Measurements from ENCODE around the gene SBF1.

SBF1 gene

GRCh38 chr22:50456466-50457234, 18.2 kb downstream of the SBF1 start:
- Histone ChIP-seq H4K20me1 (ENCODE audit: insufficient read depth, low read length) (no peaks in the 10 kb centered on the region), H3K4me2 (ENCODE audit: low read length) (no peak overlapping the region), H3K4me3 (ENCODE audit: low read depth, low read length, poor library complexity, severe bottlenecking) (no peak overlapping the region), H3K9me2 (ENCODE audit: low read depth, low read length) (no peaks in the 10 kb centered on the region), H3K9me3 (ENCODE audit: low read length) (no peaks in the 10 kb centered on the region), H2AFZ (ENCODE audit: low read length) (no peak overlapping the region), H3K27me3 (ENCODE audit: insufficient read depth, low read length) (no peaks in the 10 kb centered on the region), H3K36me3 (ENCODE audit: insufficient read depth, low read length) (peaks cover 93% of the 10 kb centered on the region), H3K79me2 (ENCODE audit: insufficient read depth, low read length) (no peaks in the 10 kb centered on the region), H3K4me1 (ENCODE audit: insufficient read depth, low read length, severe bottlenecking) (peaks cover 7% of the 10 kb centered on the region), H3K9ac (ENCODE audit: low read length) (no peak overlapping the region), H3K27ac (ENCODE audit: low read depth, low read length, poor library complexity, severe bottlenecking) (no peak overlapping the region), H3F3A (ENCODE audit: insufficient read depth, low read length) (no peaks in the 10 kb centered on the region)
- no peak; the same call in 1 of the 2 replicates for TF ChIP-seq CTCF (IDR thresholded peaks at IDR 0.05; ENCODE audit: low read length)
- TF ChIP-seq EZH2 (IDR thresholded peaks at IDR 0.05; ENCODE audit: borderline replicate concordance, low read length): no peak

GRCh38 chr22:50456026-50456425, 18.8 kb downstream of the SBF1 start:
- Histone ChIP-seq H3K9ac (ENCODE audit: low read length) (no peak overlapping the region), H3K9me2 (ENCODE audit: low read depth, low read length) (no peaks in the 10 kb centered on the region), H3K27me3 (ENCODE audit: insufficient read depth, low read length) (no peaks in the 10 kb centered on the region), H3K4me1 (ENCODE audit: insufficient read depth, low read length, severe bottlenecking) (peaks cover 7% of the 10 kb centered on the region), H3K4me3 (ENCODE audit: low read depth, low read length, poor library complexity, severe bottlenecking) (no peak overlapping the region), H3F3A (ENCODE audit: insufficient read depth, low read length) (no peaks in the 10 kb centered on the region), H3K27ac (ENCODE audit: low read depth, low read length, poor library complexity, severe bottlenecking) (no peak overlapping the region), H3K9me3 (ENCODE audit: low read length) (no peaks in the 10 kb centered on the region), H3K79me2 (ENCODE audit: insufficient read depth, low read length) (no peaks in the 10 kb centered on the region), H3K36me3 (ENCODE audit: insufficient read depth, low read length) (peaks cover 95% of the 10 kb centered on the region), H2AFZ (ENCODE audit: low read length) (no peak overlapping the region), H3K4me2 (ENCODE audit: low read length) (no peak overlapping the region), H4K20me1 (ENCODE audit: insufficient read depth, low read length) (no peaks in the 10 kb centered on the region)
- no peak for TF ChIP-seq CTCF (IDR thresholded peaks at IDR 0.05; ENCODE audit: low read length)
- TF ChIP-seq EZH2 (IDR thresholded peaks at IDR 0.05; ENCODE audit: borderline replicate concordance, low read length): no peak

DNA sequence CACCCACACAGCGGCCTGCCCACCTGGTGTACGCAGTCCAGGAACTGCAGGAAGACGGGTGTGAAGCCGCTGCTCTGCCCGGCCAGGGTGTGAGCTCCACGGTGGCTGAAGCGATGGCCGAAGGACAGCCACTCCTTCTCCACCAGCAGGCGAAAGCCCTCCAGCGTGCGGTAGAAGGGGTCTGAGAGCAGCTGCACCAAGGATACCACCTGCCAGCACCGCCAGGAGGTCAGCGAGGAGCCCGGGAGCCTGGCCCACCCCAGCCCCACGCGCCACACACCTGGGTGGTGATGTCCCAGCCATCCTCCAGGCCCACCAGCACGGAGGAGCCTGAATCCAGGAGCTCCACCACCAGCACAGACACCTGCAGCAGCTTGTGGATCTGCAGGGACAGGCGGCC, 19.6 kb downstream of the SBF1 start:
- Histone ChIP-seq H3K4me2 (ENCODE audit: low read length) (no peak overlapping the region), H2AFZ (ENCODE audit: low read length) (no peak overlapping the region), H3F3A (ENCODE audit: insufficient read depth, low read length) (0 out of 2 replicates have a peak, but pooled peaks cover 4% of the 10 kb centered on the region), H3K27ac (ENCODE audit: low read depth, low read length, poor library complexity, severe bottlenecking) (no peak overlapping the region), H3K4me3 (ENCODE audit: low read depth, low read length, poor library complexity, severe bottlenecking) (no peak overlapping the region), H3K79me2 (ENCODE audit: insufficient read depth, low read length) (no peaks in the 10 kb centered on the region), H3K4me1 (ENCODE audit: insufficient read depth, low read length, severe bottlenecking) (peaks cover 14% of the 10 kb centered on the region), H3K9me3 (ENCODE audit: low read length) (no peaks in the 10 kb centered on the region), H3K9me2 (ENCODE audit: low read depth, low read length) (no peaks in the 10 kb centered on the region), H3K9ac (ENCODE audit: low read length) (no peak overlapping the region), H3K27me3 (ENCODE audit: insufficient read depth, low read length) (no peaks in the 10 kb centered on the region), H4K20me1 (ENCODE audit: insufficient read depth, low read length) (no peaks in the 10 kb centered on the region), H3K36me3 (ENCODE audit: insufficient read depth, low read length) (peaks cover 95% of the 10 kb centered on the region)
- TF ChIP-seq CTCF (IDR thresholded peaks at IDR 0.05; ENCODE audit: low read length) (no peak), EZH2 (IDR thresholded peaks at IDR 0.05; ENCODE audit: borderline replicate concordance, low read length) (no peak)
